ENCODE measurements around the gene NINJ2. TPM values are rescaled to one million over a fixed set of nuclear protein-coding genes. Genes with fewer than 3 reads are reported as not detected.

NINJ2 gene
- total RNA-seq, 1 donor, result 0.43 TPM

DNA sequence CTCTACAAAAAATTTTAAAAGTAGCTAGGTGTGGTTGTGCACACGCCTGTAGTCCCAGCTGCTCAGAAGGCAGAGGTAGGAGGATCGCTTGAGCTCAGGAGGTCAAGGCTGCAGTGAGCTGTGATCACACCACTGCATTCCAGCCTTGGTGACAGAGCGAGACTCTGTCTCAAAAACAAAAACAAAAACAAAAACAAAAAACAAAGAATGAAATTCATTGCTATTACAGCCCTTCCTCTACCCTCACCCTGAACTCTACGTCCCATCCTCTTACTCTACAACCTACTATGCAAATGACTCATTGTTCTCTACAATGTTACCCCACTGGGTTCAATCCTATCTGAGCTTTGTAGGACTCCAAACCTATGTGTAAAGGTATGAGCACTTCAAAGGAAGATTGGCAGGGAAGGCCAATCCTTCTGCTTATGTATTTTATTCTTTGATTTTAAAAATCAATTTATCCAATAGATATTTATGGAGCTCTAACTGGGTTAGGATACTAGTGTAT, 39.3 kb downstream of the NINJ2 start:
- no peak for DNase-seq (ENCODE audit: low read depth)
- no peak for TF ChIP-seq CTCF (IDR thresholded peaks at IDR 0.05; ENCODE audit: insufficient read depth, low read depth, low read length)
- H3K4me3 ChIP-seq (ENCODE audit: low read depth, low read length), result no peak overlapping the region

DNA sequence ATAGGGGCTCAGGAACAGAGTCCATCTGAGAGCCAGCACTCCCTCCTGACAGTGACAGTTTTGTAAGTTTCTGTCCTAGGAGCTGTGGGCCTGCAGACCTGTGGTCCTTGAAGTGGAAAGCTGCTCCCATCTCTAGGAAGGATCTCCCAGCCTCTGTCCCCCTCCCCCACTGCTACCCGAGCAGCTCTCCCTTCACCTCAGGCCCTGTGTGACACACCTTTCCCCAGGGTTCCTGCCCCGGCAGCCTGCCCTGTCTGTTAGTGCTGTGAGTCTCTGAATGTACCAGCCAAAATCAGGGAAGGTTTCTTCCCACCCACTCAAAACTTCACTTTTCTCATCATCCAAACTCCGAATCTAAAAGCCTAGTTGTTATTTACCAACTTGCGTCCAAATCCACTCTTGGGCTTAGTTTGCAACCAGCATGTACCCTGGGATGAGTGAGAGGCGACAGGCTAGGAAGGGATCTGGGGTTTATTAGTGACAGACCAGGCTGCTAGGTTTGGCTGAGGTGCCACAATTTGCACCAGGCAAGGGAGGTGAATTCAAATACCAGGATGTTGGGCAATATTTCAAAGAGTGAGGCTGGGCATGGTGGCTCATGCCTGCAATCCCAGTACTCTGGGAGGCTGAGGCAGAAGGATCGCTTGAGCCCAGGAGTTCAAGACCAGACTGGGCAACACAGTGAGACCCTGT, 39.9 kb downstream of the NINJ2 start:
- no peak for DNase-seq (ENCODE audit: low read depth)
- TF ChIP-seq CTCF (IDR thresholded peaks at IDR 0.05; ENCODE audit: insufficient read depth, low read depth, low read length), result no peak
- no peak overlapping the region for H3K4me3 ChIP-seq (ENCODE audit: low read depth, low read length)

DNA sequence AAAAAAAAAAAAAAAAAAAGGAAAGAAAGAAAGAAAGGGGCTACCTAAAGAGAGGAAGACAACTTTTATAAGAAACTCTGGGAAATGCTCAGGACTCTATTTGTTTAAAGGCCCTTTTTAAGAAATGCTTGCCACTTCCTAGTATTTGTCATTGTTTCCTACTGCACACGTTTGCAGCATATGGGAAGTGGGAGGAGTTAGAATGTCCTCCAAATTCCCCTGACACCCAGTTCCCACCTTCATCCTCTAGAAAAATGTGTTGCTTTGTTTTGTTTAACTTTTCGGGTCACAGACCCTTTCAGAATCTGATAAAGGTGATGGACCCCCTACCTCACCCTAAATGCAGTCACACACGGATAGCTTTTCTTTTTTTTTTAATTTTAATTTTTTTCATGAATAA, 40.8 kb downstream of the NINJ2 start:
- no peak for TF ChIP-seq CTCF (IDR thresholded peaks at IDR 0.05; ENCODE audit: insufficient read depth, low read depth, low read length)
- no peak overlapping the region for H3K4me3 ChIP-seq (ENCODE audit: low read depth, low read length)
- no peak for DNase-seq (ENCODE audit: low read depth)

GRCh38 chr12:619346-619745, 43.9 kb downstream of the NINJ2 start:
- no peak overlapping the region for H3K4me3 ChIP-seq (ENCODE audit: low read depth, low read length)
- no peak for DNase-seq (ENCODE audit: low read depth)
- no peak for TF ChIP-seq CTCF (IDR thresholded peaks at IDR 0.05; ENCODE audit: insufficient read depth, low read depth, low read length)

DNA sequence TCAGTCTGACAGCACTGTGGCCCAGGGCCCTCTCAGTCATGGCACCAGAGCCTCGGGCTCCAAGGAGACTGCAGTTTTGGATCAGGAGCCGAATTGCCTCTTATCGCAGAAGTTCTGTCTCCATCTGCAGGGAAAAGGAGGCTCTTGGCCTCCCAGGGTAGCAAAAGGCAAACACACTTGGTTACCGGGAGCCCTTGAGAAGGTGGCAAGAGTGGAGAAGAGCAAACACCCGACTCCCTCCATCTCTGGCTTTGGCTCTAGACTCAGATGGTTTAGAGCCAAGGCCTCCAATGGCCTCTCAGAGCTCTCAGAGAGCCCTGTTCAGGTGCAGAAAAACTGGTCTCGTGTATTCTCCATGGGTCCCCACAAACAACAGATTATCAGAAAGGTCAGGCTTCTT, 44.6 kb downstream of the NINJ2 start:
- no peak for DNase-seq (ENCODE audit: low read depth)
- no peak overlapping the region for H3K4me3 ChIP-seq (ENCODE audit: low read depth, low read length)
- no peak for TF ChIP-seq CTCF (IDR thresholded peaks at IDR 0.05; ENCODE audit: insufficient read depth, low read depth, low read length)

GRCh38 chr12:617304-617915, 45.8 kb downstream of the NINJ2 start:
- no peak for TF ChIP-seq CTCF (IDR thresholded peaks at IDR 0.05; ENCODE audit: insufficient read depth, low read depth, low read length)
- no peak overlapping the region for H3K4me3 ChIP-seq (ENCODE audit: low read depth, low read length)
- DNase-seq (ENCODE audit: low read depth), result peak; percentile 70

Measured in fibroblast of villous mesenchyme (primary cell).